Neural progenitor cell (in vitro differentiated cells): ENCODE data around the gene JMJD8. TPM values are rescaled to one million over a fixed set of nuclear protein-coding genes. Genes with fewer than 3 reads are reported as not detected.

Experiments
- DNase-seq: peaks from one replicate; pipeline ENCODE4 v3.0.0-alpha.2; 2016; ENCODE audit warnings: low spot score
- H2AFZ ChIP-seq: fragments of 200-600 bp; sonication (generic); replicated peaks from 2 replicates; pipeline ENCODE4 v1.6.1; 2016; ENCODE audit warnings: antibody characterized with exemption
- H3F3A ChIP-seq: fragments of 200-600 bp; sonication (generic); 2 replicates; pipeline ENCODE4 v1.6.1; 2016; ENCODE audit warnings: antibody characterized with exemption, low read depth
- H3K27ac ChIP-seq: fragments of 200-600 bp; sonication (generic); 2 replicates; pipeline ENCODE4 v1.5.1; 2016; ENCODE audit warnings: mild to moderate bottlenecking
- H3K27me3 ChIP-seq: fragments of 200-600 bp; sonication (generic); 2 replicates; pipeline ENCODE4 v1.6.1; 2016; ENCODE audit warnings: mild to moderate bottlenecking, moderate library complexity
- H3K36me3 ChIP-seq: fragments of 200-600 bp; sonication (generic); 2 replicates; pipeline ENCODE4 v1.5.1; 2016
- H3K4me1 ChIP-seq: fragments of 200-600 bp; sonication (generic); 2 replicates; pipeline ENCODE4 v1.6.1; 2016; ENCODE audit warnings: mixed run types
- H3K4me2 ChIP-seq: fragments of 200-600 bp; sonication (generic); 2 replicates; pipeline ENCODE4 v1.6.1; 2016
- H3K4me3 ChIP-seq: fragments of 200-600 bp; sonication (generic); 2 replicates; pipeline ENCODE4 v1.5.1; 2016
- H3K79me2 ChIP-seq: fragments of 200-600 bp; sonication (generic); 2 replicates; pipeline ENCODE4 v1.6.1; 2016; ENCODE audit warnings: low read depth
- H3K9ac ChIP-seq: fragments of 200-600 bp; sonication (generic); 2 replicates; pipeline ENCODE4 v1.6.1; 2016
- H3K9me3 ChIP-seq: fragments of 200-600 bp; sonication (generic); 2 replicates; pipeline ENCODE4 v1.5.1; 2016; ENCODE audit warnings: low read depth
- H4K20me1 ChIP-seq: fragments of 200-600 bp; sonication (generic); 2 replicates; pipeline ENCODE4 v1.6.1; 2016; ENCODE audit warnings: low read depth
- H3K27ac Mint-ChIP-seq: 3 replicates; pipeline ENCODE4 v1.8.0; 2021; ENCODE audit warnings: mixed read lengths
- H3K27me3 Mint-ChIP-seq: 2 replicates; pipeline ENCODE4 v1.8.0; 2022; ENCODE audit warnings: low read depth, mild to moderate bottlenecking, inconsistent platforms, moderate library complexity, mixed read lengths; ENCODE audit not compliant: insufficient read depth
- H3K36me3 Mint-ChIP-seq: 3 replicates; pipeline ENCODE4 v1.8.0; 2021; ENCODE audit warnings: mixed read lengths
- H3K4me1 Mint-ChIP-seq: 3 replicates; pipeline ENCODE4 v1.8.0; 2021; ENCODE audit warnings: mixed read lengths
- H3K4me3 Mint-ChIP-seq: 3 replicates; pipeline ENCODE4 v1.8.0; 2021; ENCODE audit warnings: mild to moderate bottlenecking, moderate library complexity, mixed read lengths
- H3K9me3 Mint-ChIP-seq: 3 replicates; pipeline ENCODE4 v1.8.0; 2020; ENCODE audit warnings: mixed read lengths
- CTCF ChIP-seq: fragments of 200-600 bp; sonication (generic); IDR thresholded peaks from 2 replicates; pipeline ENCODE4 v1.5.1; 2017; ENCODE audit warnings: antibody characterized with exemption, mild to moderate bottlenecking
- EZH2 ChIP-seq: fragments of 200-600 bp; sonication (generic); IDR thresholded peaks from 2 replicates; pipeline ENCODE4 v1.6.1; 2017; ENCODE audit warnings: antibody characterized with exemption, mild to moderate bottlenecking, moderate library complexity
- EZH2phosphoT487 ChIP-seq: fragments of 200-600 bp; sonication (generic); IDR thresholded peaks from 2 replicates; pipeline ENCODE4 v1.6.1; 2017; ENCODE audit warnings: antibody characterized with exemption
- total RNA-seq: library from RNA; depleted of rRNA; stranded (reverse); fragments of >200 nt; gene quantifications from 2 replicates; pipeline ENCODE4 v1.2.3, GENCODE V29; 2015; ENCODE audit warnings: low replicate concordance

The JMJD8 gene
- total RNA-seq, 1 donor from 2014 or later = 32.1 TPM

GRCh38 chr16:728890-729744 lies 45.0 kb upstream of the JMJD8 start:
- Mint-ChIP-seq H3K9me3 (no peaks in the 10 kb centered on the region), H3K4me1 (no peaks in the 10 kb centered on the region), H3K27ac (no peak overlapping the region), H3K36me3 (no peaks in the 10 kb centered on the region), H3K27me3 (peaks cover 7% of the 10 kb centered on the region), H3K4me3 (peak overlapping the region; percentile 38)
- Histone ChIP-seq H3K4me1 (peaks cover 8% of the 10 kb centered on the region), H3K4me3 (peak overlapping the region; percentile 43), H4K20me1 (peaks cover 20% of the 10 kb centered on the region), H3K79me2 (no peaks in the 10 kb centered on the region), H3F3A (peaks cover 33% of the 10 kb centered on the region), H3K4me2 (peak overlapping the region; percentile 92), H3K9me3 (no peaks in the 10 kb centered on the region), H3K27ac (no peak overlapping the region), H3K9ac (no peak overlapping the region), H3K36me3 (no peaks in the 10 kb centered on the region), H3K27me3 (peaks cover 45% of the 10 kb centered on the region), H2AFZ (no peak overlapping the region)
- DNase-seq = no peak
- no peak for TF ChIP-seq EZH2phosphoT487

- H3K36me3 ChIP-seq = no peaks in the 10 kb centered on the region
- no peak overlapping the region for H2AFZ ChIP-seq
Observed at GRCh38 chr16:728131-728889, 44.2 kb upstream of the JMJD8 start.

GRCh38 chr16:727291-727977 lies 43.3 kb upstream of the JMJD8 start:
- H3K4me3 ChIP-seq = peak overlapping the region; percentile 43
- H4K20me1 ChIP-seq = peaks cover 26% of the 10 kb centered on the region
- no peaks in the 10 kb centered on the region for H3K4me1 Mint-ChIP-seq
- no peak overlapping the region for H2AFZ ChIP-seq
- H3K36me3 ChIP-seq = no peaks in the 10 kb centered on the region
- no peaks in the 10 kb centered on the region for H3K9me3 Mint-ChIP-seq
- H3K27ac Mint-ChIP-seq = no peak overlapping the region
- peak overlapping the region; percentile 92 for H3K4me2 ChIP-seq
- peaks cover 7% of the 10 kb centered on the region for H3K27me3 Mint-ChIP-seq
- peaks cover 8% of the 10 kb centered on the region for H3K4me1 ChIP-seq
- H3K36me3 Mint-ChIP-seq = no peaks in the 10 kb centered on the region
- no peak overlapping the region for H3K9ac ChIP-seq
- H3F3A ChIP-seq = peaks cover 33% of the 10 kb centered on the region
- H3K9me3 ChIP-seq = no peaks in the 10 kb centered on the region
- H3K4me3 Mint-ChIP-seq = peak overlapping the region; percentile 70
- TF ChIP-seq EZH2phosphoT487 (peak; percentile 39), EZH2 (peak; percentile 72), CTCF (no peak)
- no peaks in the 10 kb centered on the region for H3K79me2 ChIP-seq
- DNase-seq = peak; percentile 50
- H3K27me3 ChIP-seq = peaks cover 45% of the 10 kb centered on the region
- H3K27ac ChIP-seq = no peak overlapping the region

More at GRCh38 chr16:728131-728889, 44.2 kb upstream of the JMJD8 start:
- Mint-ChIP-seq H3K27me3 (peaks cover 7% of the 10 kb centered on the region), H3K4me1 (no peaks in the 10 kb centered on the region), H3K27ac (no peak overlapping the region), H3K4me3 (peak overlapping the region; percentile 38), H3K9me3 (no peaks in the 10 kb centered on the region), H3K36me3 (no peaks in the 10 kb centered on the region)
- TF ChIP-seq CTCF (no peak), EZH2 (no peak), EZH2phosphoT487 (peak; percentile 2)
- H4K20me1 ChIP-seq = peaks cover 20% of the 10 kb centered on the region
- peak; percentile 72 for DNase-seq
- no peaks in the 10 kb centered on the region for H3K79me2 ChIP-seq
- peaks cover 8% of the 10 kb centered on the region for H3K4me1 ChIP-seq
- peak overlapping the region; percentile 92 for H3K4me2 ChIP-seq
- H3F3A ChIP-seq = peaks cover 33% of the 10 kb centered on the region
- H3K27me3 ChIP-seq = peaks cover 45% of the 10 kb centered on the region
- no peak overlapping the region for H3K27ac ChIP-seq
- H3K4me3 ChIP-seq = peak overlapping the region; percentile 43
- H3K9ac ChIP-seq = no peak overlapping the region
- H3K9me3 ChIP-seq = no peaks in the 10 kb centered on the region
